Right atrium auricular region (tissue), 2 donors: ENCODE measurements around the gene CAMK2B. TPM values are rescaled to one million over a fixed set of nuclear protein-coding genes. Genes with fewer than 3 reads are reported as not detected.
A peak's percentile ranks its signal among the peaks of the same experiment; 100 is the strongest.

Source experiments
- DNase-seq: peaks from one replicate; pipeline ENCODE4 v3.0.0-alpha.2; 2019; ENCODE audit warnings: low spot score
- H3K27ac ChIP-seq, 2 donors: fragments of 200-600 bp; sonication (generic); 1 replicate in 1 of 2; 2 replicates in 1 of 2; pipeline ENCODE4 v1.5.1; 2016 to 2019
- H3K27me3 ChIP-seq, 2 donors: fragments of 200-600 bp; sonication (generic); one replicate each; pipeline versions ENCODE4 v1.5.1 to v1.6.0; 2017 to 2019
- H3K36me3 ChIP-seq: fragments of 200-600 bp; sonication (generic); one replicate; pipeline ENCODE4 v1.5.1; 2016
- H3K4me1 ChIP-seq, 2 donors: fragments of 200-600 bp; sonication (generic); one replicate each; pipeline versions ENCODE4 v1.5.1 to v1.6.0; 2017 to 2019
- H3K4me3 ChIP-seq, 2 donors: fragments of 200-600 bp; sonication (generic); 1 replicate in 1 of 2; 2 replicates in 1 of 2; pipeline ENCODE4 v1.5.1; 2017 to 2019; ENCODE audit warnings: mild to moderate bottlenecking in 1 of 2, moderate library complexity in 1 of 2
- H3K9me3 ChIP-seq, 2 donors: fragments of 200-600 bp; sonication (generic); one replicate each; pipeline ENCODE4 v1.5.1; 2019
- total RNA-seq, 2 donors: library from RNA; depleted of rRNA; stranded (reverse); fragments of >200 nt; gene quantifications; one replicate each; pipeline ENCODE4 v1.1.0, GENCODE V29; 2016
- TF ChIP-seq, protein P1 (sequence below), 2 donors: fragments of 200-600 bp; sonication (generic); IDR thresholded peaks; one replicate each; pipeline ENCODE4 v1.5.1; 2019; ENCODE audit warnings: antibody characterized with exemption in 2 of 2

Gene CAMK2B
- total RNA-seq, 2 donors from 2014 or later: 79.9 to 84.7 TPM

- no peak overlapping the region for H3K4me3 ChIP-seq
- H3K27me3 ChIP-seq: no peaks in the 10 kb centered on the region
- no peaks in the 10 kb centered on the region for H3K36me3 ChIP-seq
- peaks cover 0 to 47% of the 10 kb centered on the region in 2 donors for H3K4me1 ChIP-seq
- peak overlapping the region; percentile 53 to 90 for H3K27ac ChIP-seq
- no peaks in the 10 kb centered on the region for H3K9me3 ChIP-seq
- TF ChIP-seq, protein P1, sequence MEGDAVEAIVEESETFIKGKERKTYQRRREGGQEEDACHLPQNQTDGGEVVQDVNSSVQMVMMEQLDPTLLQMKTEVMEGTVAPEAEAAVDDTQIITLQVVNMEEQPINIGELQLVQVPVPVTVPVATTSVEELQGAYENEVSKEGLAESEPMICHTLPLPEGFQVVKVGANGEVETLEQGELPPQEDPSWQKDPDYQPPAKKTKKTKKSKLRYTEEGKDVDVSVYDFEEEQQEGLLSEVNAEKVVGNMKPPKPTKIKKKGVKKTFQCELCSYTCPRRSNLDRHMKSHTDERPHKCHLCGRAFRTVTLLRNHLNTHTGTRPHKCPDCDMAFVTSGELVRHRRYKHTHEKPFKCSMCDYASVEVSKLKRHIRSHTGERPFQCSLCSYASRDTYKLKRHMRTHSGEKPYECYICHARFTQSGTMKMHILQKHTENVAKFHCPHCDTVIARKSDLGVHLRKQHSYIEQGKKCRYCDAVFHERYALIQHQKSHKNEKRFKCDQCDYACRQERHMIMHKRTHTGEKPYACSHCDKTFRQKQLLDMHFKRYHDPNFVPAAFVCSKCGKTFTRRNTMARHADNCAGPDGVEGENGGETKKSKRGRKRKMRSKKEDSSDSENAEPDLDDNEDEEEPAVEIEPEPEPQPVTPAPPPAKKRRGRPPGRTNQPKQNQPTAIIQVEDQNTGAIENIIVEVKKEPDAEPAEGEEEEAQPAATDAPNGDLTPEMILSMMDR (IDR thresholded peaks at IDR 0.05): no peak
- DNase-seq: no peak
Observed at GRCh38 chr7:44276571-44277221, 48.7 kb downstream of the CAMK2B start.

DNA sequence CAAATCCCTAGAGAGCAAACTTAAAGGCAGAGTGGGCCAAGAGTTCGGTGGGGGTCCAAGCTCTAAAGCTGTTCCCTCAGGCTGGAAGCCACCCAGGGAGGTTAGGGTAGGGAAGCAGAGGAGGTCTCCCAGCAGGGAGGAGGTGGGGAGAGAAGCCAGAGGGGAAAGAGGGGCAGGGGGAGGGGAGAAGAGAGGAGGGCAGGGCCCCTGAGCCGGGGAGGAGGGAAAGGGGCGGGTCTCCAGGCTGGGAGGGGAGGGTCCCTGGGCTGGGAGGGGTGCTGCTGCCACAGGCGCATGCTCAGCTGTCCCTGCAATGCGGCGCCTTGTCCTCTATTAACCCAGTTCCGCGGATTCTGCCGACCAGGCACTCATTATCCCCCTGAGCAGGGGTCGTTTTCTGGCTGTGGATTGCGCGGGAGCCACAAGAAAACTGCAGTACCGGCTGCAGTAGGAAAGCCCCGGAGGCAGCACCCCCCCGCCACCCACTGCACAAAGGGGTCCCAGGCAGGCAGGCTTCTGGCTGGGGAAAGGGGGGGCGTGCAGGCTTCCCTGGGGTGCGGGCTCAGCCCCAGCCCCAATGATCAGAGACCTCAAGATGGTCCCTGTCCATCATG is 49.3 kb downstream of the CAMK2B start:
- no peak overlapping the region for H3K4me3 ChIP-seq
- H3K27ac ChIP-seq: peak overlapping the region; percentile 53 to 90
- TF ChIP-seq, protein P1 (IDR thresholded peaks at IDR 0.05): no peak
- H3K4me1 ChIP-seq: peaks cover 0 to 44% of the 10 kb centered on the region in 2 donors
- no peaks in the 10 kb centered on the region for H3K36me3 ChIP-seq
- H3K27me3 ChIP-seq: no peaks in the 10 kb centered on the region
- DNase-seq: no peak
- H3K9me3 ChIP-seq: no peaks in the 10 kb centered on the region

GRCh38 chr7:44275146-44275545 is 50.2 kb downstream of the CAMK2B start:
- H3K9me3 ChIP-seq: no peaks in the 10 kb centered on the region
- no peaks in the 10 kb centered on the region for H3K27me3 ChIP-seq
- TF ChIP-seq, protein P1 (IDR thresholded peaks at IDR 0.05): no peak
- no peaks in the 10 kb centered on the region for H3K36me3 ChIP-seq
- no peak overlapping the region for H3K4me3 ChIP-seq
- no peak for DNase-seq
- no peak overlapping the region for H3K27ac ChIP-seq
- H3K4me1 ChIP-seq: peaks cover 0 to 47% of the 10 kb centered on the region in 2 donors

- H3K4me1 ChIP-seq: peaks cover 0 to 52% of the 10 kb centered on the region in 2 donors
- no peak overlapping the region for H3K4me3 ChIP-seq
- H3K36me3 ChIP-seq: no peaks in the 10 kb centered on the region
- no peak overlapping the region for H3K27ac ChIP-seq
- no peak for DNase-seq
- no peaks in the 10 kb centered on the region for H3K9me3 ChIP-seq
- no peaks in the 10 kb centered on the region for H3K27me3 ChIP-seq
- TF ChIP-seq, protein P1 (IDR thresholded peaks at IDR 0.05): no peak
Observed at GRCh38 chr7:44274623-44274975, 50.8 kb downstream of the CAMK2B start.

DNA sequence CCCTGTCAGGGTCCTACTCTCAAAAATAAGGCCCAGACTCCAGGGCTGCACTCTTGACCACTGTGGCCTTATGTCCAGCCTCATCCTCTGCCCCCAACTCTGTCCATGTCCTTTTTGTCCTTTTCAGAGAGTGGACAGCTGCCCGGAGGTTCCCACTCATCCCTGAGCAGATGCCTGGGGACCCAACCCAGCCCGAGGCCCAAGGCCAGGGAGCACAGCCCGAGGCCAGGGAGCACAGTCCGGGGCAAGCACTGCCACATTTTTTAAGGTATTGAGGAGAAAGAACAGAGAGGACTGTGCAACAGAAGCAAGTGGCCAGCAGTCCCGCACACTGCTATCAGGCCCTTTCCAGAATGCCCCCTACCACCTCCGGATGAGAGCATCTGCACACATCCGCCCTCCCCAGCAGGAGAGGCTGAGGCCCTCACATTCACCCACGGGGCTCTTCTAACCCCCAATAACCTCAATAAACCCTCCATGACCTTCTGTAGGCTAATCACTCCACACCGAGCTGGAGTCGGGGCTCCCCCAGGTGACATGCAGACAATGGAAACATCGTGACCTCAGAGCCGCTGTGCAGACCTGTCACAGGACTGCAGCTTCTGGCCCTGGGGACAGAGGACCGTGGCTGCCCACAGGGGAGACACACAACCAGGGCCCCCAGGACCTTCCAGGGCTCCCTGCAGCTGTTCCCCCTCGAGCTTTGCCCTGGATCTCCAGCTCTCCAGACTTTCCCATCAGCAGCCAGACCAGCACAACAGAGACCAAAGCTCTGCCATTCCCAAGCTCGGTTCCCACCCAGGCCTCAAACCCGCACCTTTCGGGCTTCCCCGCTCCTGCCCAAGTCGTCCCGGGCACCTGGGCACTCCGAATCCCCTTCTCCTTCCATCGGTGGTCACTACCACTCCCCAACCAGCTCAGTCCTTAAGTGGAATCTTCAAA is 51.4 kb downstream of the CAMK2B start:
- DNase-seq: no peak

More for the DNA sequence above, 51.4 kb downstream of the CAMK2B start:
- Histone ChIP-seq H3K9me3 (no peaks in the 10 kb centered on the region), H3K36me3 (no peaks in the 10 kb centered on the region), H3K27me3 (no peaks in the 10 kb centered on the region), H3K4me1 (peaks cover 0 to 58% of the 10 kb centered on the region in 2 donors), H3K27ac (peak overlapping the region in 1 of 2 donors; percentile 11), H3K4me3 (no peak overlapping the region)
- TF ChIP-seq, protein P1 (IDR thresholded peaks at IDR 0.05): no peak
